K562 (cell line): ENCODE results near the gene ACKR2. TPM values are rescaled to one million over a fixed set of nuclear protein-coding genes. Genes with fewer than 3 reads are reported as not detected.

ENCODE experiments used
- CEBPB ChIP-seq: fragments of 450-650 bp; IDR thresholded peaks from 2 replicates; pipeline ENCODE4 v1.6.1; 2016; ENCODE audit warnings: missing genetic modification characterization, missing compliant biosample characterization
- EHMT2 ChIP-seq: fragments of 450-650 bp; IDR thresholded peaks from 2 replicates; pipeline ENCODE4 v1.6.1; 2018; ENCODE audit warnings: antibody characterized with exemption
- FOXM1 ChIP-seq, 2 experiments: fragments of 450-650 bp in 1 of 2; sonication (generic) in 1 of 2; formaldehyde crosslinking in 1 of 2; IDR thresholded peaks; 2 replicates each; pipeline versions ENCODE4 v1.6.1 to v1.9.0; 2017 to 2022; ENCODE audit warnings: low read depth in 2 of 2, mild to moderate bottlenecking in 2 of 2, missing genetic modification reagents in 1 of 2, moderate library complexity in 1 of 2
- GATAD2A ChIP-seq: fragments of 450-650 bp; IDR thresholded peaks from 2 replicates; pipeline ENCODE4 v1.6.1; 2017
- HMGXB4 ChIP-seq: sonication (generic); formaldehyde crosslinking; IDR thresholded peaks from 2 replicates; pipeline ENCODE4 v1.8.1; 2023; ENCODE audit warnings: mild to moderate bottlenecking, missing genetic modification reagents
- IRF9 ChIP-seq: fragments of 450-650 bp; IDR thresholded peaks from 2 replicates; pipeline ENCODE4 v1.6.1; 2016; ENCODE audit warnings: missing biosample characterization, missing genetic modification characterization
- KAT2B ChIP-seq: IDR thresholded peaks from one replicate; pipeline ENCODE4 v1.6.1; 2012; ENCODE audit warnings: low read depth, mild to moderate bottlenecking, control low read depth, inconsistent platforms, low read length, moderate library complexity
- MEF2A ChIP-seq: IDR thresholded peaks from 2 replicates; pipeline ENCODE4 v1.6.1; 2011; ENCODE audit warnings: low read depth, mild to moderate bottlenecking, low read length, moderate library complexity; ENCODE audit not compliant: control insufficient read depth
- NONO ChIP-seq, 2 experiments: fragments of 200-400 bp in 1 of 2; fragments of 450-650 bp in 1 of 2; formaldehyde crosslinking in 1 of 2; IDR thresholded peaks; 2 replicates each; pipeline ENCODE4 v1.6.1; 2017; ENCODE audit warnings: low read depth in 2 of 2, mild to moderate bottlenecking in 2 of 2, moderate library complexity in 2 of 2, low read length in 1 of 2
- RFX5 ChIP-seq: IDR thresholded peaks from 2 replicates; pipeline ENCODE4 v1.6.1; 2011; ENCODE audit warnings: low read depth, mild to moderate bottlenecking, improper control_type of control experiment, low read length
- STAT6 ChIP-seq: sonication (generic); formaldehyde crosslinking; IDR thresholded peaks from 2 replicates; pipeline ENCODE4 v1.8.1; 2023; ENCODE audit warnings: mild to moderate bottlenecking, missing genetic modification reagents
- U2AF1 ChIP-seq: fragments of 200-400 bp; formaldehyde crosslinking; optimal IDR thresholded peaks from 2 replicates; pipeline ENCODE3; 2017; ENCODE audit warnings: mild to moderate bottlenecking, low read depth, low read length, moderate library complexity
- VEZF1 ChIP-seq: fragments of 200-800 bp; sonication (Bioruptor generic); IDR thresholded peaks from 2 replicates; pipeline ENCODE4 v1.6.1; 2017; ENCODE audit warnings: missing genetic modification characterization, missing compliant biosample characterization
- polyA plus RNA-seq, 8 experiments: library from polyadenylated mRNA; depleted of rRNA in 4 of 8; stranded (reverse) in 5 of 8; unstranded in 3 of 8; fragments of >200 nt; fragmentation: Nextera tagmentation in 2 of 8; fragmentation: Illumina TruSeq in 1 of 8; extraction: Ambion mirVana in 2 of 8; extraction: Trizol in 1 of 8; gene quantifications; 2 replicates each; pipeline versions ENCODE4 v1.2.1 to v1.2.3, GENCODE V29; 2011 to 2014; ENCODE audit warnings: inconsistent platforms in 1 of 8, missing spikeins in 1 of 8
- total RNA-seq, 7 experiments: library from RNA; depleted of rRNA in 6 of 7; stranded (reverse); fragments of >200 nt in 6 of 7; fragmentation: Illumina TruSeq in 2 of 7; extraction: Trizol in 2 of 7; gene quantifications; 2 replicates each; pipeline versions ENCODE4 v1.2.1 to v1.2.3, GENCODE V29; 2011 to 2021; ENCODE audit warnings: low replicate concordance in 1 of 7
- TF ChIP-seq, protein P1 (sequence below): conservative IDR thresholded peaks from 2 replicates; pipeline ENCODE4 v1.6.1; 2011; ENCODE audit warnings: low read depth, mild to moderate bottlenecking, low read length; ENCODE audit not compliant: control insufficient read depth

The ACKR2 gene
- total and polyA plus RNA-seq, 9 of the 15 experiments (the other 6 are each of a cell fraction or from before 2014, with no cell fraction given) = 0.03 to 0.69 (median 0.25) TPM; not detected in 1

GRCh38 chr3:42786212-42786611 is 23.0 kb upstream of the ACKR2 start (continued):
- TF ChIP-seq STAT6 (CRISPR knock-in tag) (no peak), IRF9 (tag) (no peak), MEF2A (no peak), RFX5 (no peak), NONO (IDR thresholded peaks at IDR 0.05; ENCODE audit: low read depth in 2 of 2, low read length in 1 of 2) (no peak), EHMT2 (no peak), VEZF1 (no peak), GATAD2A (no peak), FOXM1 (IDR thresholded peaks at IDR 0.05; ENCODE audit: low read depth) (peak; percentile 59; the same call in 1 of the 2 replicates), FOXM1 (CRISPR knock-in tag; IDR thresholded peaks at IDR 0.05; ENCODE audit: low read depth) (no peak), KAT2B (no peak), U2AF1 (no peak), HMGXB4 (CRISPR knock-in tag) (no peak), CEBPB (no peak)
- TF ChIP-seq, protein P1, sequence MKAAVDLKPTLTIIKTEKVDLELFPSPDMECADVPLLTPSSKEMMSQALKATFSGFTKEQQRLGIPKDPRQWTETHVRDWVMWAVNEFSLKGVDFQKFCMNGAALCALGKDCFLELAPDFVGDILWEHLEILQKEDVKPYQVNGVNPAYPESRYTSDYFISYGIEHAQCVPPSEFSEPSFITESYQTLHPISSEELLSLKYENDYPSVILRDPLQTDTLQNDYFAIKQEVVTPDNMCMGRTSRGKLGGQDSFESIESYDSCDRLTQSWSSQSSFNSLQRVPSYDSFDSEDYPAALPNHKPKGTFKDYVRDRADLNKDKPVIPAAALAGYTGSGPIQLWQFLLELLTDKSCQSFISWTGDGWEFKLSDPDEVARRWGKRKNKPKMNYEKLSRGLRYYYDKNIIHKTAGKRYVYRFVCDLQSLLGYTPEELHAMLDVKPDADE = no peak
